Lung microvascular endothelial cell (primary cell): Measurements from ENCODE around the gene MARCHF2. TPM values are rescaled to one million over a fixed set of nuclear protein-coding genes. Genes with fewer than 3 reads are reported as not detected.
"Not testable (repeated sequence)": the region's sequence is repeated elsewhere in the genome, so short reads cannot be mapped to it uniquely, and the experiment has no call there.

Experiments used
- DNase-seq, 2 donors: peaks; one replicate each; pipeline versions ENCODE4 v3.0.0 to v3.0.0-alpha.2; 2010; ENCODE audit warnings: low read depth in 2 of 2
- total RNA-seq: library from RNA; depleted of rRNA; stranded (reverse); fragments of >200 nt; gene quantifications from 2 replicates; pipeline ENCODE4 v1.2.1, GENCODE V29; 2014

MARCHF2 gene
- total RNA-seq, 1 donor from 2014 or later: 164 TPM

DNA sequence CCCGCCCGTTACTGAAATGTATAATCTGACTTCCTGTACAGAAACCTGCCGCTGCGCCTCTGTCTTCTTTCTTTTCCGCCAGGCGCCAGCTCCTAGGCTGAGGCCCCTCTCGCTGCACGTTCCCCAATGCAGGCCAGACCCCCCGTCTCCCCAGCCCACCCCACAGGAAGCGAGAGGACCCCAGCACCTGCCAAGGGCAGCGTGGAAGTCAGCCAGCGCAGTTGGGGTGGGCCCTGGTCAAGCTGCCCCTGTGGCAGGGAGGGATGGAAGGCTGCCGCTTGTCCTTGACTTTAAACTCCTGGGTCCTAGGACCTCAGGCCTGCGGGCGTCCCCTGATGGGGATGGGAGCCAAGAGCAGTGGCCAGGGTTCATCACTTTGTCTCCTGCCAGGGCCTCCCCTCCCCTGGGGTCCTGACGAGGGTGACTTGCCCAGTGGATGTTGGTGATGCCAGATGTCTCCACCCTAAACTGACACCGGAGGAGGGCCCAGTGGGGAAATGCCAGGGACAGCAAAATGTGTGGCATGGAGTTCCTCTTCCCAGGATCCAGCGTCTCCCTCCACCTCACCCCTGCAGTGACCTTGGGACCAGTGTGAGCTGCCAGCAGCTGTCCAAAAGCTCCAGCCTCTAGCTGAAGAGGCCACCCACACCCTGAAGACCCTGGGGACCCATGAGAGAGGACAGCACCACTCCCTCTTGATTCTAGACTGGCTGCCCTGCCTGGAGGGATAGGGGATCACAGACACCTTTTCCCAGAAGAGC lies 8.5 kb upstream of the MARCHF2 start:
- DNase-seq: no peak

DNA sequence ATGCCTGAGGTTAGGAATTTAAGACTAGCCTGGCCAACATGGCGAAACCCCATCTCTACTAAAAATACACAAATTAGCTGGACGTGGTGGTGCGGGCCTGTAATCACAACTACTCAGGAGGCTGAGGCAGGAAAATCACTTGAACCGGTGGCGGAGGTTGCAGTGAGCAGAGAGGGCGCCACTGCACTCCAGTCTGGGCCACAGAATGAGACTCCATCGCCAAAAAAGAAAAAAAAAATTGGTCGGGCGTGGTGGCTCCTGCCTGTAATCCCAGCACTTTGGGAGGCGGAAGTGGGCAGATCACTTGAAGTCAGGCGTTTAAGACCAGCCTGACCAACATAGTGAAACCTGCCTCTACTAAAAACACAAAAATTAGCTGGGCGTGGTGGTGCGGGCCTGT lies 2.4 kb upstream of the MARCHF2 start:
- DNase-seq: not testable (repeated sequence)

DNA sequence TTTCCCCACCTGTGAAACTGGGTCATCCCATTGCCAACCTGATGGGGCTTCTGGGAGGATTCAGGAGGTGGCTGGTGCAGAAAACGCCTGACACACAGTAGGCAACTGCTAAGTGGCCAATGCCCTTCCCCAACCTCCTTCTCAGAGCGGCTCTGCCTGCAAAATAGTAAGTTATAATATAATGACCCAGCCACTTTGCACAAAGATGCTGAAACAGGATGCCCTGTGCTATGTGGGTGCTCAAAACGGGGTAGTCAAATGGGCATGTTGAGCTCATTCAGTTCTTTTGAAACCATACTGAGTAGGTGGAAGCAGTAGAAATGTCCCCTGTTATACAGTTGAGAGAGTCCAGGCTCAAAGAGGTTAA lies 507 bp downstream of the MARCHF2 start:
- DNase-seq: no peak

DNA sequence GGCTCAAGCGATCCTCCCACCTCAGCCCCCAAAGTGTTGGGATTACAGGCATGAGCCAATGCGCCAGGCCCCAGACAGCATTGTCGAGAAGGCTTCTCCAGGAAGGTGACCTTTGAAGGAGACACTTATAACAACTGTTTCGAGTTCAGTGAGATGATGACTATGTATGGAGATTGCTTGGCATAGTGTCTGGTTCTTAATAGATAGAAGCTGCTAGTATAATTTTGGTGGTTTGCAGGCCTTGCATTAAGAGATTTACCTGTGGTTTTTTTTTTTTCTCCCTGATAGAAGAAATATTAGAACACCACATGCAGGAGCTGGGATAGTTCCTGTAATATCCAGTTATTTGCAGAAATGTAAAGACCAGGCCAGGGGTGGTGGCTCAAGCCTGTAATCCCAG lies 3.7 kb downstream of the MARCHF2 start:
- DNase-seq: no peak

DNA sequence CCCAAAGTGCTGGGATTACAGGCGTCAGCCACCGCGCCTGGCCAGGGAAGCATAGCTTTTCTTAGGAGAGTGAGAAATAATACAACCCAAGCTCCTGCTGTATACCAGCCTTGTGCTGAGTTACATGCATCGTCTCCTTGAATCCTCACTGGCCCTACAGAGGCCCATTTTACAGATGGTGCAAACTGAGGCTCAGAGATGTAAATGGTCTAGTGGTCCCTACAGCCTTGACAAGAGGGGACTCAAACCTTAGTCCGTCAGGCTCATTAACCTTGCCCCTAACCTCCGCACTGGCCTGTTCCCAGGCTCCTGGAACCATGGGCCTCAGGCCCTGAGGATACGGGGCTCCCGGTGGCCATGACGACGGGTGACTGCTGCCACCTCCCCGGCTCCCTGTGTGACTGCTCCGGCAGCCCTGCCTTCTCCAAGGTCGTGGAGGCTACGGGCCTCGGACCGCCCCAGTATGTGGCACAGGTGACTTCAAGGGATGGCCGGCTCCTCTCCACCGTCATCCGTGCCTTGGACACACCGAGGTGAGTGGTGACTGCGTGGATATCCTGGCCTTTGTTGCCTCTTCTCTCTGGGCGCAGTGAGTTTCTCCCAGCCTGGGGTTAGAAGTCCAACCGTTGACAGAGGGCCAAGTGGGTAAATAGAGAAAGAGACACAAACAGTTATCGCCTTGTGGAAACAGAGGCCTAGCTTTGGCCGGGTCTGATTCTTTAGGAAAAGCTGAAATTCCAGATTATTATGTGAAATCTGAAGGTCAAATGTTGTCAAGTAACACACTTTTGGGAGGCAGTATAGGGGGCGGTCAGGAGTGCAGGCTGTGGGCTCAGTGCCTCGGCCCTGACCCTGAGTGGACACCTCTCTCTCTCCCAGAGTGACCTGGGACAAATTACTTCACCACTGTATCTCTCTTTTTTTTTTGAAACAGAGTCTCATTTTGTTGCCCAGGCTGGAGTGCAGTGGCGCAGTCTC lies 8.7 kb downstream of the MARCHF2 start:
- DNase-seq: no peak

DNA sequence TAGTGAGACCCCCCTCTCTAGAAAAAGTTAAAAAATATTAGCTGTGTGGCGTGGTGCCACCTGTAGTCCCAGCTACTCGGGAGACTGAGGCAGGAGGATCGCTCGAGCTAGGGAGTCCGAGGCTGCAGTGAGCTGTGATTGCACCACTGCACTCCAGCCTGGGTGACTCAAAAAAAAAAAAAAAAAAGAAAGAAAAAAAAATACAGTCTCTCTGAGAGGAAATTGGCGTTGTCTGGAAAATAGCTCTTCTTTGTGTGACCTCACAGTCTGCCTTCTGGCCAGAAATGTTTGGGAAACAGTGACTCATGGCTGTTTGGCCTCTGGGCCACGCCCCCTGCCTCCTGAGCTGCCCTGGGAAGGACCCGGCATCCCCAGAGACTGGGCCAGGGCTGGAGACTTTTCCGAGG lies 10.7 kb downstream of the MARCHF2 start:
- peak; percentile 97 to 98 for DNase-seq

DNA sequence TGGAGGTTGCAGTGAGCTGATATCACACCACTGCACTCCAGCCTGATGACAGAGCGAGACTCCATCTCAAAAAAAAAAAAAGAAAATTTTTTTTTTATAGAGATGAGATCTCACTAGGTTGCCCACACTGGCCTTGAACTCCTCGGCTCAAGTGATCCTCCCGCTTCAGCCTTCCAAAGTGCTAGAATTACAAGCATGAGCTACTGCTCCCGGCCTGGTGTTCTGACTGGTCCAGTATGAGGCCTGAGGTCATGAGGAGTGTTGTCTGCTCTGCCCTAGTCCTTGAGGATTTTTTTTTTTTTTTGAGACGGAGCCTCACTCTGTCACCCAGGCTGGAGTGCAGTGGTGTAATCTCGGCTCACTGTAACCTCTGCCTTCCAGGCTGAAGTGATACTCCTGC lies 12.2 kb downstream of the MARCHF2 start:
- not testable (repeated sequence) for DNase-seq

DNA sequence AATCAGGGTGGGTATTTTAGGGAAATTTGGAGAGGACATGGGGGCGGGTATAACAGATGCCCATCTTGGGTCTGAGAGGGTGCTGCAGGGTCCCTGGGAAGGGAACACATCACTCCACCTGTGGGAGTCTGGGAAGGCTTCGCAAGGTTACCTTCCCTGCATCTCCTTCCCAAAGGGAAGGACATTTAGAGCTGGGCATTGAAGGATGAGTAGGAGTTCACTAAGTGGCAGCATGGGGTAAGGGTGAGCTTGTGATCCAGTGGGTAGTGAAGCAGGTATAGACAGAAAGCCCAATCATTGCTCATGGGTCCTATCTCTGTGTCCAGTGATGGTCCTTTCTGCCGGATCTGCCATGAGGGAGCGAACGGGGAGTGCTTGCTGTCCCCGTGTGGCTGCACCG lies 13.2 kb downstream of the MARCHF2 start:
- no peak for DNase-seq

DNA sequence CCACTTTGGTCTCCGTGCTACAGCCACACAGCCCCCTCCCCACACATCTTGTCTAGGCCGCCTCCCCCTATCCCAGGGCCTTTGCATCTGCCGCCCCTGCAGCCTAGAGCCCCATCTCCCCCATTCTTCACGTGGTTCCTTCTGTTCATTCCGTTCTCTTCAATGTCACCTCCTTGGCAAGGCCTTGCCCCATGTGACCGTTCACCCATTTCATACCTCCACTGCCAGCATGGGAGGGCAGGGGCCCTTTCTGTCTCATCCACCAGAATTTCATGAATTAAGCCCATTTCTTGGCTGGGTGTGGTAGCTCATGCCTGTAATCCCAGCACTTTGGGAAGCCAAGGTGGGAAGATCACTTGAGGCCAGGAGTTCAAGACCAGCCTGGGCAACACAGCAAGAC lies 15.9 kb downstream of the MARCHF2 start:
- DNase-seq: no peak

DNA sequence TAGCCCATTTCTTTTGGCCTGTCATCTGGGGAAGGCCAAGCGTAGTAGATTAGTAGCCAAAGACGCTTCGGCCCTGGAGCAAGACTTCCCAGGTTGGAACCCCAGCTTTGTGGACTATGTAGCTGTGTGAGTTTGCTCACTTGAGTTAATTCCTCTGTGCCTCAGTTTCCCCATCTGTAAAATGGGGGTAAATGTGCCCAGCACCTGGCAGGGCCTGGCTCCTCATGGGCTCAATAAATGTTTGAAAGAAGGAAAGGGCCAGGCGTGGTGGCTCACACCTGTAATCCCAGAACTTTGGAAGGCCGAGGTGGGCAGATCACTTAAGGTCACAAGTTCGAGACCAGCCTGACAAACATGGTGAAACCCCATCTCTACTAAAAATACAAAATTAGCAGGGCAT lies 16.7 kb downstream of the MARCHF2 start:
- DNase-seq: no peak

DNA sequence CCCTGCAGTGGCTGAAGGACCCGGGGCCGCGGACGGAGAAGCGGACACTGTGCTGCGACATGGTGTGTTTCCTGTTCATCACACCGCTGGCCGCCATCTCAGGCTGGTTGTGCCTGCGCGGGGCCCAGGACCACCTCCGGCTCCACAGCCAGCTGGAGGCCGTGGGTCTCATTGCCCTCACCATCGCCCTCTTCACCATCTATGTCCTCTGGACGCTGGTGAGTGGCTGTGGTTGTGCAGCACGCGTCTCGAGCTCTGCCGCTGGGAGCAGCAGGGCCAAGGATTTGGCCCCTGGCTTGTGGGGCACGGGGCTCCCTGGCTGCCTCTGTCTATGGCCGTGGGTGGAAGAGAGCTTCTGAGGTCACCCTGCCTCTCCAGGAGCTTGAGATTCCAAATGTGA lies 17.5 kb downstream of the MARCHF2 start:
- no peak for DNase-seq

DNA sequence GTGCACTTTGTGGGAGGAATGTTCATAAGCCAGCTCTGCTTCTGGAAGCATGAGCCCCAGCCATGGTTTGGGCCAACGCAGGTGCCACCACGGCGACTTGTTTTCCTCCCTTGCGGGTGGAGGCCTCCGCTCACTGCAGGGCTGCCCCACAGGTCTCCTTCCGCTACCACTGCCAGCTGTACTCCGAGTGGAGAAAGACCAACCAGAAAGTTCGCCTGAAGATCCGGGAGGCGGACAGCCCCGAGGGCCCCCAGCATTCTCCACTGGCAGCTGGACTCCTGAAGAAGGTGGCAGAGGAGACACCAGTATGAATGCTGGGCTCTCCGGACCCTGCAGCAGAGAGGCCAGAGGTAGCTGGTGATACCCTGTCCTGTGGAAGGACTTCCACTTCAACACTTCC lies 25.1 kb downstream of the MARCHF2 start:
- DNase-seq: no peak

DNA sequence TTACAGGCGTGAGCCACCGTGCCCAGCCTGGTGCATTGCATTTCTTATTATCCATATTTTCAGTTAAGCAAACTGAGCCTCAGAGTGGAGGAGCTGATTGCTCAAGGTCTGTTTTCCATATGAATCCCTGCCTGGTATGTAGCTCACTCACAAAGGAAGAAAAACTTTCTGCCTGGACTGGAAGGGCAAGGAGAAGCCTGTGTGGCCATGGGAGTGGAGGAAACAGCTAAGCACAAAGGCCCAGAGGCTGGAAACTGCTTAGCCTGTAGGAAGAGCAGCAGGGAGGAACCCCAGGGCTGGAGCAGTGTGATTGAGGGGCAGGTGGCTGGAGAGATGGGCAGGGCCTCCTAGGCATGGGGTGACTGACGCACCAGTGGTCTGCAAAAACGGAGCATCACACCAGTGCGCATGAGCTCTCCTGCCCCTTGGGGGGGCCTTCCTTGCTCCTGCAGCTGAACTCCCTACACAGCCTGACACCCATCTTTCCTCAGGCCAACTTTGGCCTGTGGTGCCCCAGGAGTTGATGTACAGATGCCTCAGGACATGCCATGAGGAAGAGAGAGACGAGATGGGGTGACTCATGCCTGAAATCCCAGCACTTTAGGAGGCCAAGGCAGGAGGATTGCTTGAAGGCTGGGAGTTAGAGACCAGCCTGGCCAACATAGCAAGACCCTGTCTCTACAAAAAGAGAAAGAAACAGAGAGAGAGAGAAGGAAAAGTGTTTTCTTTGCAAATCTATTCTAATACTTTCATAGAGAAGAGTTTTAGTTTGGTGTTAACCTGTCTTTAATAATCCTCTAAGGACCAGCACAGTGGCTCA lies 28.8 kb downstream of the MARCHF2 start:
- no peak for DNase-seq

DNA sequence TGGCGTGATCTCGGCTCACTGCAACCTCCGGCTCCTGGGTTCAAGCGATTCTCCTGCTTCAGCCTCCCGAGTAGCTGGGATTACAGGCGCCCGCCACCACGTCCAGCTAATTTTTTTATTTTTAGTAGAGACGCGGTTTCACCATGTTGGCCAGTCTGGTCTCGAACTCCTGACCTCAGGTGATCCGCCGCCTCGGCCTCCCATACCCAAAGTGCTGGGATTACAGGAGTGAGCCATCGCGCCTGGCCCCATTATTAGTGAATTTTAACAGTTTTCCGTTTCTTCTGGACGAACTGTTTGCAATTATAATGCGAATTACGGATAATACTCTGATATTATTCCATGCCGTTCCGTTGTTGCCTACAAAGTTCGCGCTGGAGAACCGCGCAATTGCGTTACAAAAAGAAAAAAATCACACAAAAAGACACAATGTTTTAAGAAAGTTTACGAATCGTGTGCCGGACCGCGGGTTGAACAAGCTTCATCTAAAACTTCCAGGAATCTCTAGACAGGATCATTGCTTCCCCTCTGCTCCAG lies 31.1 kb downstream of the MARCHF2 start:
- not testable (repeated sequence) for DNase-seq

DNA sequence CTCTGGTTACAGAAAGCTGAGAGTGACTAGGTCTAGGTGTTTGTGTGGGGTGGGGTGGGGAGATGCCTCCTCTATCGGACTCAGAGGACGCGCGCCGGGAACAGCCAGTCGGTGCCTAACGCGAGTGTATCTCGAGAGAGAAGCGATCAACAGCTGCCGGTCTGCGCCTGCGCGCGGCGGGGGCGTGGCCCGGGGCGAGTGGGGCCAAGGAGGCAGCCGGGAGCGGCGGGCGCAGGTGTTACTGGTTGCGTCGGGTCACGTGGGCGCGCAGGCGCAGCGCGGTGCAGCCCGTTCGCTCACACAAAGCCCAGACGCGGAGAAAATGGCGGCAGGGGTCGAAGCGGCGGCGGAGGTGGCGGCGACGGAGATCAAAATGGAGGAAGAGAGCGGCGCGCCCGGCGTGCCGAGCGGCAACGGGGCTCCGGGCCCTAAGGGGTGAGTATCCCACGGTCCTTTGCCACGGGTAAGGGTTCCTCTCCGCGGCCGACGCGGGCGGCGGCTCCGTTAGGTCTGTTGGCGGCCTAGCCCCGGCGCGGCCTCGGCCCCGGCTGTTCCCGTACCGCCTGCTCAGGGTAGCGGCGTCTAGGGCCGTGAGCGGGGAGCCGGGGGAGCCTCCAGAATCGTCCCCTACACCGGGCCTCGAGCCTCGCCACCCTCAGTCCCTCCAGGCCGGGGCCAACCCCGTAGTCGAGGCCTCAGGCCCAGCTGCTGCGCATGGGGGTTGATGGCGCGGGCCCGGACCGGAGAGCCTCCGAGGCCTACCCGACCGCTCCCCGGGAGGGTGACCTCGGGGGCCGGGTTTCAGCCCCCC lies 31.8 kb downstream of the MARCHF2 start, which contains the start of gene HNRNPM:
TSS of gene HNRNPM (plus strand) at position 299 of the 811 bp plus-strand sequence. CDS start at position 323, 24 bp downstream.
- peak; percentile 98 to 99 for DNase-seq

DNA sequence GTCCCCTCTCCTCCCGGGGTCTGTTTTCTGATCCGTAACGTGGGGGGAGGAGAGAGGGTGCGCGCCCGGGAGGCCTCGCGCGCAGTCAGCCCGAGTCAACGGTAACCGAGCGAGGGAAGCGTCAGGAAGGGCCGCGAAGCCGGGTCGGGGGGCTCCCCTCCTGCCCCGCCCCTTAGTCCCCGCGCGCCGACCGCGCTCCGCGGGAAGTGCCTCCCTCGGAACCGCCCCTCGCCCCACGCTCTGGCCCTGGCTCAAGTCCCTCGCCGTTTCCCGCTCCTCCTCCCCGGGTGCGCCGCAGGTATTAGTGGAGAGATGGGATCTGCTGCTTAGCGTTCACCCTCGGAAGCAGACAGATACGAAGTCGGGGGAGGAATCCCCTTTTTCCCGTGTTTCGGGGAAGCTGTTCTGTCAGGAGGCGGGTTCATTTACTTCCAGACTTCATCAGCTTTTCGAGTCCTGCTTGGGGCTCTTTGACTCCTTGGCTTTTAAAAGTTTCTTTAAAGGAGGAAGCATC lies 32.4 kb downstream of the MARCHF2 start:
- DNase-seq: peak; percentile 61 to 70

DNA sequence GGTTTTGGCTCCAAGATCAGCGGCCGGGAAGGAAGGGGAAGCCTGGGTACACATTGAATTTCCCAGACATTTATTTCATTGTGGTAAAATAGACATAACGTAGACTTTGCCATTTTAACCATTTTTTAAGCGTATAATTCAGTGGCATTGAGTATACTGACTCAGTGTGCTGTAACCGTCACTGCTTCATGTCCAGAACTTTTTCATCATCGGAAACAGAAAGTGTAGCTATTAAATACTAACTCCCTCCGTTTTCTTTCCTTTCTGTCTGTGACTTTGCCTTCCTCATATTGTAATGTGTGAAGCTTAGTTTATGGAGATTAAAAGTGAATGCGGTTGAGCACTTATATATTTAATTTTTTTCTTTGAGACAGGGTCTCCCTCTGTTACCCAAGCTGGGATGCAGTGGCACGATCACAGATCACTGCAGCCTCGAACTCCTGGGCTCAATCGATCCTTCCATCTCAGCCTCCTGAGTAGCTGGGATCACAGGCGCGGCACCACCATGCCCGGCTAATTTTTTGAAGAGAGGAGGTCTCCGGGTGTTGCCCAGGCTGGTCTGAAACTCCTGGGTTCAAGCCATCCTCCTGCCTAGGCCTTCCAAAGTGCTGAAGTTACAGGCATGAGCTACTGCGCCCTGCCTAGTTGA lies 33.1 kb downstream of the MARCHF2 start:
- DNase-seq: peak; percentile 29 to 37

DNA sequence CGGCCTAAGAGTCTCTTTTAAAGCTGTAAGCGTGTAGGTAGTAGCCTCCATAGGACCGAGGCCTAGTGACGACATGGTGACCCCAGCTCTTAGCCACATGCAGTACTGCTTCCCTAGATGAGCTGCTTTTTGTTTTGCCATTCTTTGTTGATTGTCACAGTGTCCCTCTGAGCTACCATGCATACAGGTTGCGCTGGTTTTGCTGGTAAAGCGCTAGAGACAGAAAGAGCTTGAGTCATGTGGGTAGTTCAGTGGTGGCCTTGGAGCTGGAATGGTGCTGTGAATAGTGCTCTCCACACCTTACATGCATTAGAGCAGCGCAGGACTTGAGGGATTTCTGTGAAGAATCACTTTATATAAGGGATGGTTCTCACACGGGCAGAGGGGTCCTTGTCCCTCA lies 36.7 kb downstream of the MARCHF2 start:
- DNase-seq: no peak

DNA sequence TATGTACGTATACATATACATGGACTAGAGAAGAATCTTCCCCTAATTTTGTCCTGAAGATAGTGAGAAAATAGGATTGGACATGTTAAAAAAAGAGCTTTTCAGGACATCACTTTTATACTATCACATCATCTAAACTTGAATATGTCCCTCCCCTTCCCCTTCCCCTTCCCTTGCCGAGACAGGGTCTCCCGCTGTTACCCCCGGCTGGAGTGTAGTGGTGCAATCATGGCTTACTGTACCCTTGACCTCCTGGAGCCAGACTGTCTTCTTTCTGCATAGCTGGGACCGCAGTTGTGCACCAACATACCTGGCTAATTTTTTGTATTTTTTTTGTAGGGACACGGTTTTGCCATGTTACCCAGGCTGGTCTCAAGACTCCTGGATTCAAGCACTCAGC lies 38.3 kb downstream of the MARCHF2 start:
- DNase-seq: no peak

DNA sequence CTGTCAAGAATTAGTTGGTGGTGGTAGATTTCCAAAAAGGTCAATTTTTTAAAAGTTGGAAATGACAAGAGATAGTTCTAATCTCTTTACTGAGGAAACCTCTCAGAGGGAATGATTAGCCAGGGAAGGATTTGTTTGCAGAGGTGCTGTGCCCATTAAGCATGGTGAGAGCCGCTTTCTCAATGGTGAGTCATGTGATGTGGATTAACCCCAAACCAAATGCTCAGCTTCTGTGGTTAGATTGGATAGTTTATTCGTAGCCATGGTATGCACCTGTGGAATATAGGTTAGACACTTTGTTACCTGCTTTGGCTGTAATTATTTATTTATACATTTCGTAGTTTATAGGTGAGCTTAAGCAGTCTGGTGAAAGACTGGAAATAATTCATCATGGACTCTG lies 38.8 kb downstream of the MARCHF2 start:
- peak in 1 of 2 donors; percentile 14 for DNase-seq
